Measurements from ENCODE around the gene MMP25.
"Not testable (repeated sequence)": the region's sequence is repeated elsewhere in the genome, so short reads cannot be mapped to it uniquely, and the experiment has no call there.

MMP25 gene

GRCh38 chr16:3056336-3057180 is 10.2 kb downstream of the MMP25 start:
- DNase-seq, result no peak

- DNase-seq, result no peak
Measured at GRCh38 chr16:3057181-3058138, 11.1 kb downstream of the MMP25 start.

GRCh38 chr16:3058139-3059030 is 12.0 kb downstream of the MMP25 start:
- DNase-seq, result peak; percentile 64

- peak; percentile 91 for DNase-seq
Measured at GRCh38 chr16:3059041-3059722, 12.8 kb downstream of the MMP25 start.

GRCh38 chr16:3059723-3060242 is 13.4 kb downstream of the MMP25 start:
- no peak for DNase-seq

GRCh38 chr16:3060339-3061127 is 14.2 kb downstream of the MMP25 start:
- DNase-seq, result no peak

- DNase-seq, result no peak
Measured at GRCh38 chr16:3062553-3062952, 16.2 kb downstream of the MMP25 start.

DNA sequence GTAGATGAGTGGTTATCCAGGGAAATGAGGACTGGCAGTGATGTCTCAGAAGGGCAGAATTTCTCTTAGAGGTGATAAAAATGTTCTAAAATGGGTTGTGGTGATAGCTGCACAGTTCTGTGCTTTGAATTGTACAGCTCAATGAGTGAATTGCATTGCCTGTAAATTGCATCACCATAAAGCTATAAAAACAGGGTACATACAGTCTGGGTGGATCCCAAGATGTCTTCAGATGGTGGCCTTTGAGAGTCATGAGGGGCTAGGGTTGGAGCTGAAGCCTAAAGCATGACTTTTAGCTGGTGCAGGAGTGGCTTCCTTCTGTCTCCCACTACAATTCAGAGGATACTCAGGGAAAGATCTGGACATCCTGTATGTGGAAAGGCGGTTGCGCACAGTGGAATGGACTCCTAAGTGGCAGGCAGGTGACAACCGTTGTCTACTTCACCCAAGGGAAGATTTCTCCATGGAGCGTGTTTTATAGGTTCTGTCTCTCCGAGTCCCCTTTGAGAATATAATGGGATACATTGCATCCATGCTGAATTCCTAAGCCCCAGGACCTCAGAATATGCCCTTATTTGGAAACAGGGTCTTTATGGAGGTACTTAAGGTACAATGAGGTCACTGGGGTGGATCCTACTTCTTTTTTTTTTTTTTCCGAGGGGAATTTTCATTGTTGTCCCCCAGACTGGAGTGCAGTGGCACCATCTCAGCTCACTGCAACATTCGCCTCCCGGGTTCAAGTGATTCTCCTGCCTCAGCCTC is 17.4 kb downstream of the MMP25 start:
- DNase-seq, result no peak

DNA sequence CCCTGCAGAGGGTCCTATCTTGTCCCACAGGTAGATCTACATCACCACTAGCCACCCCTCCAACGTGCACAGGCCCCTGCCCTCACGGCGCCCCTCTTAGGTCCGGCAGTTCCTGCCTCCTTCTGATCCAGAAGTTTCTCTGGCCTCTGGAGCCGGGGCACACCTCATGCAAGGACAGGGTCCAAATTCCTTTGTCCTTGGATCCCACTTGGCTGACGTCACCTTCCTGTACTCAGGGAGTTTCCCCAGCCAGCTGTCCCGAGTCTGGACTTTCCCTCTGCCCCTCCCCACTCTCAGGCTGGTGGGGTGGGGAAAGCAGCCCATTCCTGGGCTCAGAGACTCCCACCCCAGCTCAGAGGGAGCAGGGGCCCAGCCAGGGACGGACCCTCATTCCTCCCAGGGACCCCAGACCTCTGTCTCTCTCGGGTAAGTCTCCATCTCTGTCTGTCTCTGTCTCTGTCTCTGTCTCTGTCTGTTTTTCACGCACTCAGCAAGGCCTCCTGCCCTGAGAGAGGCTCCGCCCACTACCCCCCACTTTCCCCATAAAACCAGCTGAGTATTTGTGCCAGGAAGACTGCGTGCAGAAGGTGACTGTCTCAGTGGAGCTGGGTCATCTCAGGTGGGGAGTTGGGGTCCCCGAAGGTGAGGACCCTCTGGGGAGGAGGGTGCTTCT is 18.8 kb downstream of the MMP25 start, which contains the start of gene IL32:
Gene IL32 (plus strand): TSS at position 572 of the 673 bp plus-strand sequence. CDS start 172 bp downstream, outside the sequence.
- DNase-seq, result peak; percentile 86

DNA sequence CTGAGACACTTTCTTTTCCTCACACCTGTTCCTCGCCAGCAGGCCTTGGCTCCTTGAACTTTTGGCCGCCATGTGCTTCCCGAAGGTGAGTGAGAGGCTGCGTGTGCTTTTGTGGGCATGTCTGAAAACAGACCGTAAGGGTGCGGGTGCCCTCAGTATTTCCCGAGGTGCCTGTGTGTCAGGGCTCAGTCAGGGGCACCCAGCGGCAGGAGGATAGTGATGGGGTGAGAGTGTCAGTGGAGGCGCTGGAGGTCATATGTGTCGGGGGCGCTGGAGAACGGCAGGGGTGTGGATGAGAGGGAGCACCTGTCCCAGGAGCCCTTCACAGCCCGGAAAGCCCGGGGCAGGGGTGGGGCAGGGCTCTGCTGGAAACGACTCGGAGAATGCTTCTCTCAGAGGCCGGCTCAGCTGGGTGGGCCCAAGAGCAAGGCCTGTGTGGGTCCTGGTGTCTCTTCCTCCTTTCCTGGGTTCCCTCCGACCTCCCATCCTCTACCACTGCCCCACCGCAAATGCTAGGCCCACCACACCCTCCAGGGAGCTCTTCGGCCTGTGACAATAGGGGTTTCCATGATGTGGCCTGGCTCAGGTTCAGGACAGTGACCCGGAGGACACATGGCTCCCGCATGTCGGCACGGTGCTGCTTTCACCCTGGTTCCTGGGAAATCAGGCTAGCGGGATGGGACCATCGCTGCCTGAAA is 19.5 kb downstream of the MMP25 start:
- peak; percentile 46 for DNase-seq

GRCh38 chr16:3066440-3066748 is 20.0 kb downstream of the MMP25 start:
- peak; percentile 41 for DNase-seq

DNA sequence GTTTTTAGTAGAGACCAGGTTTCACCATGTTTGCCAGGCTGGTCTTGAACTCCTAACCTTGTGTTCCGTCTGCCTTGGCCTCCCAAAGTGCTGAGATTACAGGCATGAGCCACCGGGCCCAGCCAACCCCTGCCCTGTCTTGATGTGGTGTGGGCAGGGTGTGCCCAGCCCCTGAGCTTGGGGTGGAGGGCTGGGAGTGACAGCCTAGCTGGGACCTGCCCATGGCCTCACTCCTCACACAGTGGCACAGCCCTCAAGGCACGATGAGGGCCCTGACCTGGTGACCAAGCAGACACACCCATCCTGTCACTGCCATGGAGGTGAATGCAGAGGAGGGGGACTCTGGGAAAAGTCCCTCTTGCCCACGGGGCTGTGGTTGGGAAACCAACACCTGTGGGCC is 22.1 kb downstream of the MMP25 start:
- DNase-seq, result no peak

DNA sequence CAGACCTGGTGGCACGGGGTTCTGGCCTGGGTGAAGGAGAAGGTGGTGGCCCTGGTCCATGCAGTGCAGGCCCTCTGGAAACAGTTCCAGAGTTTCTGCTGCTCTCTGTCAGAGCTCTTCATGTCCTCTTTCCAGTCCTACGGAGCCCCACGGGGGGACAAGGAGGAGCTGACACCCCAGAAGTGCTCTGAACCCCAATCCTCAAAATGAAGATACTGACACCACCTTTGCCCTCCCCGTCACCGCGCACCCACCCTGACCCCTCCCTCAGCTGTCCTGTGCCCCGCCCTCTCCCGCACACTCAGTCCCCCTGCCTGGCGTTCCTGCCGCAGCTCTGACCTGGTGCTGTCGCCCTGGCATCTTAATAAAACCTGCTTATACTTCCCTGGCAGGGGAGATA is 22.8 kb downstream of the MMP25 start:
- not testable (repeated sequence) for DNase-seq

GRCh38 chr16:3070608-3071111 is 24.3 kb downstream of the MMP25 start:
- DNase-seq, result peak; percentile 40

DNA sequence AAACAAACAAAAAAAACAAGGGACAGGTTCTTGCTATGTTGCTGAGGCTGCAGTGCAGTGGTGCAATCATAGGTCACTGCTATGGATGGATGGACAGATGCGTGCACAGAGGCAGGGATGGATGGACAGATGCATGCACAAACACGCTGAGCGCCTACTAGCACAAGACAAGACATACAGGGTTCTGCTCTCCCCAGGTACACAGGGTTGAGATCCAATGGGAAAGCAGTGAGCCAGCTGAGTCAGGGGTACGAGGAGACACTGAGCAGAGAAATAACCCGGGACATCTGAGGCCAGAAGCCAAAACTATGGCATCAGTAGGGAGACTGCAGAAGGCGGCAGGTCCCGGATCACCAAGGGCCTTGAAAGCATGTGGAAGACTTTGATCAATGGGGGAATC is 25.3 kb downstream of the MMP25 start:
- peak; percentile 39 for DNase-seq

- DNase-seq, result peak; percentile 50
Measured at GRCh38 chr16:3072148-3072547, 25.8 kb downstream of the MMP25 start.

GRCh38 chr16:3072576-3073263 is 26.4 kb downstream of the MMP25 start:
- not testable (repeated sequence) for DNase-seq

DNA sequence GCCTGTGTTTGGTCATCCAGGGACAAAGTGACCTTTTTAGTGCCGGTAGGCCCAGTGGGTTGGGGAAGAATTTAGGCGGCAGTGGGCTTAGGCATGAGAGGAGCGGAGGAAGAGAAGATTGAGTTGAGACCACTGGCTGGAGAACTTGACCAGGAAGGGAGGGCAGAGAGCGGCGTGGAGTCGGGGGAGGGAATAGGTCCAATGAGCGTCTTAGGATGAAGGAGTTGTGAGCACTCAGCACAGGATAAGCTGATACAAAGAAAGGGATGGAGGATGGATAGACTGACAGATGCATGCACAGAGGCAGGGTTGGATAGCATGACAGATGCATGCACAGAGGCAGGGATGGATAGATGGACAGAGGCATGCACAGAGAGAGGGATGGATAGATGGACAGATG is 27.1 kb downstream of the MMP25 start:
- no peak for DNase-seq
